HG02798 (cell line): Measurements from ENCODE around the gene DDAH2.

Experiments used
- ATAC-seq: cut with Tn5 transposase; IDR thresholded peaks from one replicate; pipeline ENCODE4 v1.9.1; 2021; ENCODE audit warnings: mild to moderate bottlenecking; ENCODE audit not compliant: unreplicated experiment, poor library complexity

The DDAH2 gene

DNA sequence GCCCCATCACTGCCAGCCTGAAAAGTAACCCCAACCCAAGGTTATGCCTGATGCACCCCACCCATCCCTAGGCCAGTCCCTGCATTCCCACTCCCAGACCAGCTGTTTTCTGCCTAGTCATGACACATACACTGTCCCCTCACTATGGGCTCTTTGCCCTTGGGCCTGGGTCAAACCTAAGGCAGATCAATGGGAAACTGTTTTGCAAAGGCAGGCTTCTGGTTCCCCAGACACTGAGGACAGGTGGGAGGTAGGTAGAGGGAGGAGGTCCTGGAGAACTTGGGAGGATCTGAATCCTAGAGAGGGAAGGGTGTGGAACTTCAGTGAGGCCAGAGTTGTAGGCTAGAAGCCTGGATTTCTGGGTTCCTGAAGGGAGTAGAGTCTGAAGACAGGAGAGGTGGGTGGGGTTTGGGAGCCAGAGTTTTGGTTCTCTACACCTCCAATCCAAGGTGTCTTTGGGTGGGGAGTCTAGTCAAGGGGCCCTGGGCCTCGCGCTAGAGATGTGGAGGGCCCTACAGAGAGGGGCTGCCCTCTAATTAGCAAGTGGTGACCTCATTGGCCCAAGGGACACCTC is 5.2 kb upstream of the DDAH2 start:
- ATAC-seq: no peak

DNA sequence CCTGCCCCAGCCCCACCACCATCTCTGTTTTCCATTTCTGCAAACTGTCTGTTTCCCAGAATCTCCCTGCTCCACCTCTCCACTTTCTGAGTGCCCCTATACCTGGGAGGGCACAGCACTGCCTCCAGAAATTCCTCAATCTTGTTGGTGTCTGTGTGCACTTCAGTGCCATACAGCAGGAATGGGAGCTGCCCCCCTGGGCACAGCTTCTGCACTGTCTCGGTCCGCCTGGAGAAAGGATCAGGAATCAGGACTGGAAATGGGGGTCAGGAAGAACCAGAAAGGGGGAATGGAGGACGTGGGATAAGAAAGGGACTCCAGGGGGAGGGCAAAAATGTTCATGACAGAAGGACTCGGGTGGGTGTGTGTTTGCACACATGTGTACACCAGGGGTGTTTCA is 4.6 kb upstream of the DDAH2 start:
- no peak for ATAC-seq

DNA sequence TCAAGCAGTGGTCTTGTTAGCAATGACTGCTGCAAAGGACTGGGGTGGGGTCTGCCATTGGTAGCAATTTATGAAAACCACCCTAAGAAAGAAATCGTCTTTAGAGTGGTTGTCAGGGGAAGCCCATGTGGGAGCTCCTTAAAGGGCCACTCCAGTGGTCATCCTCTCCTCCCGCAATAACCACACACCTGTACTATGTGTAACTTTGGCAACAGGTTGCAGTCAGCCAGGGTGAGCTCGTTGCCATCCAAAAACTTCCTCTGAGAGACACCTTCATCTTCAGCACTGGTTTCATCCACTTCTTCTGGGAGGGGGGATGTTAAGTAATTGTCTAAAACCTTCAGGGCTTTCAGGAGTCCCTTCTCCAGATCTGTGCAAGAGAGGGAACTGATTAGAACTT is 2.9 kb upstream of the DDAH2 start:
- no peak for ATAC-seq

DNA sequence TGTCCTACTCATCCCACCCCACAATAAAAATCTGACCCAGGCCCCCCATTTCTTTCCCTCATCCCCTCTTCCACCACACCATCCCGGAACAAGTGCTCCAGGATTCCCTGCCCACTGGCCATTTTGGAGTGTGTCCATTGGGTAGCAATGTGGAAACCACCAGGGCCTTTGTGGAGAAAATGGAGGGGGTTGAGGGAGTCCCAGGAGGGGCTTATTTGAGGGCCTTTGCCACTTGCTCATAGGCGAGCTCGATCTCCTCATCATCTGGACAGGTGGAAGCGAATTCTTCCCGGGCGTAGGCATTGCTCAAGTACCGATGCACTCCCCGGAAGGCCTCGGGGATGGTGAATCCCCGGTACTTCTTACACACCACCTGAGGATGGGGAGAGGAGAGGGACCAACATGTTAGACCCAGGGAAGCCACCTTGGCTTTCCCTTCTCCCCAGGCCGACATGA is 1.6 kb upstream of the DDAH2 start:
- no peak for ATAC-seq

DNA sequence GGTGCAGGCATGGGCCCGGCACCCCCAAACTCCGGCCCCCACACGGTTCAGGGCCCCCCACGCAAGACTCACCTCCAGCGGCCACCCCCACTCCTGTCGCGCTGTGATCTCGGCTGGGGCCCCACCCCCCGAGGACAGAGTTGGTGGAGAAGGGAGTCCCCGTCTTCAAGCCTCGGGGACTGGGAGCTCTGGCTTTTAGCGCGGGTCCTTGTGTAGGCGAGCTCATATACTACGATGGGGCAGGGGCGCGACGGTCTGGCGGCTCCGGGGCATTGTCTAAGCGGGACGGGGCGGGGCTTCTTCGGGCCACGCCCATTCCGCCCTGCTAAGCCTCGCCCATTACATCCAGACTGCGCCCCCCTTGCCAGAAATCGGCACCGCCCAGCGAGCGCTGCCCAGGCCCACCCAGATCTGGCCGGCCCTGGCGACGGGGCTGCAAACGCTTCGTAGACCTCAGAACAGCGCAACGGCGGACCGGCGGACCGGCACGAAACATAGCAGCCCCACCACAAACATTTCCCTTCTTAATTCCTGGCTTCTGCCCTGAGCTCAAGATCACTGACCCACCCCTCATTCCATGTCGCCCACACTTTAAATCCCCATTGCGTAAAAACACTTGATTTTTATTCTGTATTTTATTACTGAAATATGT is 1.0 kb upstream of the DDAH2 start:
- no peak for ATAC-seq

DNA sequence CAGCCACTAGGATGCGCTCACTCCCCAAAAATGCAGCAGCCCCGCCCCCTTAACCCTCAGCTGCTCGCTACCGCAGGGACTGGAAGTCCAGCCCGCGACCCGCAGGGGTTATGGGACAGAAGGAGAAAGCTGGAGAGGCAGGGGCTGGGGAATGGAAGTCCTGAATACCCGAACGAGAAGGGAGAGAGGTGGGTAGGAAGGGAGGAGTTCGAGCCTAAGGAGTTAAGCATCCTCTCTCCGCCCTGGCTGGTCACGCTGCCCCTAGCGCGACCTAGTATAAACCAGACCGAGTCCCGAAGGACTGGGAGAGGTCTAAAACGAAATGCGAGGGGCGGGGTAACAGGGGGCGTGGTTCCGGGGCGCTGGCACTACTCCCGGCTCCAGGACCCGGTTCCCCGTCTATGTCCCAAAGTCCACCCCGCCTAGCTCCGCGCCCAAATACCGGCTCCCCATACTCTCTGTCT is 448 bp upstream of the DDAH2 start:
- ATAC-seq: peak; percentile 60

DNA sequence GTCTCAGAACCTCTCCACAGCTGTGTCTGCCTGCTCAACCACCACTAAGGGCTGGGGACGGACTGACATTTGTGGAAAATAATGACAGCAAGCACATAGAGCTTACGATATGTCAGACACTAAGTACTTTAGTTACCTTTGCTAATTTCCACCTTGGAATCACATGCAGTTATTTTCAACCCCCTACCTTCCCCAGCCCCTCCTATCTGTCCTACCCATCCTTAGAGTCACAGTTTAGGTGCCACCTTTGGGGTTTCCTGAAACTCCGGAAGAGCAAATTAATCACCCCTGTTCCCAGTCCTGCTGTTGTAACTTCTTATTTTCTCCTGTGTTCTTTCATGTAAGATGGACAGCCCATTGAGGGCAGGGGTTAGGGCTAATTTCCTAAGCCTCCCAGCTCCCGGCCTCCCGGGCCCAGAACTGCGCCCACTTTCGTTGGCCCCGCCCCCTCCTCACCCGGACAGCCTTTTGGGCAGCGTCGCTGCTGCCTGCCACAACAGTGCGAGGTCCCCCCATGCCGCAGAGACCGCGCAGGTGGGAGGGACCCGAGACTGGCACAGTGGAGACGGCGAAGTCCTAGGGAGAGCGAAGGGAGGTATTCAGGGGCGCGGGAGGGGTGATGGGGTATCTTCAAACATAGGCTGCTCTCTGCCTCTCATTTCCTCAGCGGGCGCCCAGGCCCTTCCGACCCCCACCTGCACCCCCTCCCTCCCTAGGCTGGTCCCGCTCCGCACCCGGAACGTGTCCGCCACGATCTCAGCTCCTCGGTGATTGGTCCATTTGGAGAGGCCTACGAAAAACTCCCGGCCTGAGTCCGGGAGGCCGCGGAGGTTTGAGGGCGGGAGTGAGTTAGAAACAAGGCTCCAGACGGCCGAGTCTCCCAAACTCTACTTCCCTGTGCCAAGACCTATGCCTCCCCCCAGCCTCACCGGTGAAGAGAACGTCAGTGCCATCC is 1.1 kb downstream of the DDAH2 start:
- ATAC-seq: no peak

DNA sequence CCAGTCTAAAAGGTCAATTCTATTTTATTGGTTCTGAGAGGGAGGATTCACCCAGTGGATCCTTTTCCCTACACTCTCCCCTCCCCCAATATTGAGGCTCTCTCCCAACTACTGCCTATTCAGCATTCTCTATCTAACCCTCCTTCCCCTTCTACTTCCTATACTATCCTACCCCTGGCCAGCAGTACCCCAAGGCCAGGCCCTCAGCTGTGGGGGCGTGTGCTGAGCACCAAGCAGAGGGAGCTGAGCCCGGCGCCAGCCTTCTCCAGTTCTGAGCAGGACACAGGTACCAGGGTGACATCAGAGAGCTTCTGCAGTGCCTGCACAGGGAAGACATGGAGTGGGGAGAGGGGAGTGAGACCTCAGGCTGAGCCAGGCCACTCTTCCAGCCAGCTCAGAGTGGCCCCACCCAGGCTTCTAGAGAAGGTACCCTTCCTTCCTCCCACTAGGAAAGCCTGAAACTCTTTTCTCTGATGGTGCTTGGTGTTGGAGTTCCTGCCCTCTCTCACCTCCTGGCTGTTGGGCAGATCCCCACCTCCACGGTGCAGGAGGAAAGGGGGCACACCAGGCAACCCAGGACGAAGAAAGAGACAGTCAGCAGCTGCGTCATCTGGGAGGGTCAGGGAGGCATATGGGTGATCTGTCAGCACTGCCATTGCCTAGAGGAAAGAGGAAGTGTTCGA is 1.9 kb downstream of the DDAH2 start:
- ATAC-seq: no peak

DNA sequence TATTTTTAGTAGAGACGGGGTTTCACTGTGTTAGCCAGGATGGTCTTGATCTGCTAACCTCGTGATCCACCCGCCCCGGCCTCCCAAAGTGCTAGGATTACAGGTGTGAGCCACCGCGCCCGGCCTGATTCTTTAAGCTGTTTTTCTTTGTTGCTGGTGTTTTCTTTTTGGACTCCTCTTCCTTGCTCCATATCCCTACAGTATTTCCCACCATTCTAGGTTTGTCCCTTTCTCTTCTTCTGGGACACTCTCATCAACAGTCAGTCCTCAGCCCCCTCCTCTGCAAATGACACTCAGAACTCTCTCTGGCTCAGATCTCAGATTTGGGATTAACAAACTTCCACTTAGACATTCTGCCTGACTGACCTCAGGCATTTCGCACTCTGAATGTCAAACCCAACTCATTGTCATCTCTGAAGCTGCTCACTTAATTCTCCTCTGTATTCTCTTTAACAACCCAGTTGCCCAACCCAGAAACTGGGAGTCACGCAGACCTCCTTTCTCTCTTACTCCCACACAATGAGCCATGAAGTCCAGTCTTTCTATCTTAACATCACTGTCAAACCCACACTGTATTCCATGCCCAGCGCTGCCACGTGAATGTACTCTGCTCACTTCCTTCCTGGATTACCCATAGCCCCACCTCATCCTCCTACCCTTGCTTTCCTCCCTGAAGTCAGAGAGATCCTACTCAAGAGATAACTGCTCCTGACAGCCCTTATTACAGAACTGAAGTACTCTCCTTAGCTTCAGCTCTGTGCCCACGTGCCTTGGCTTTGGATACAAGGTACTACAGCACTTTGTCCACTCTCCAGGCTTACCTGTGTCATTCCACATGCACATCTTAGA is 3.4 kb downstream of the DDAH2 start:
- ATAC-seq: no peak

DNA sequence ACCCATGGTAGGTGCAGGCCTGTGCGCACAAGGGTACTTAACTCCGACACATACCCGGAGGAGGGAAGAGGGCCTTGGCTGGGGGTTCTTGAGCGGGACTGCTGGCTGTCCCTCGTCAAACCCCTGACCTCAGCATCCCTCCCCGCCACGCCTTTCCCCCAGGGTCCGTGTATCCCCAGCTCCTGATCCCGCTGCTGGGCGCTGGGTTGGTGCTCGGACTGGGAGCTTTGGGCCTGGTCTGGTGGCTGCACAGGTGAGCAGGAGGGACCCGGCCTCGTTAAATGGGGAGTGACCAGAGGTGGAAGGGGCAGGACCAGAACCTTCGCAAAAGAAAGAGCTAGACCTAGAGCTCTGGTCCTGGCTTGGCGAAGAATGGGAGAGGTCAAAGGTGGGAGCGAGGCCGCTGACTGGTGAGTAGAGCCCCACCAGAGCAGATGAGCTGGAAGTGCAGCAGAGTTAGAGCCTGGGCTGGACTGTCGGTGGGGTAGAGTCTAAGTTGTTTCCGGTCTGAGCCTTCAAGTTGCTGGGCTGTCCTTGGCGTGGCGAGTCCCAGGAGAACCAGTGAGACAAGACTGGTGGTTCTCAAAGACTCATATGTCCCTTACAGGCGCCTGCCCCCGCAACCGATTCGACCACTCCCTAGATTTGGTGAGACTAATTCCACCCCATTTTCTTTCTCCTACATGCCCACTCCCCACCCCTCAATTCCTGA is 5.0 kb downstream of the DDAH2 start:
- ATAC-seq: no peak

DNA sequence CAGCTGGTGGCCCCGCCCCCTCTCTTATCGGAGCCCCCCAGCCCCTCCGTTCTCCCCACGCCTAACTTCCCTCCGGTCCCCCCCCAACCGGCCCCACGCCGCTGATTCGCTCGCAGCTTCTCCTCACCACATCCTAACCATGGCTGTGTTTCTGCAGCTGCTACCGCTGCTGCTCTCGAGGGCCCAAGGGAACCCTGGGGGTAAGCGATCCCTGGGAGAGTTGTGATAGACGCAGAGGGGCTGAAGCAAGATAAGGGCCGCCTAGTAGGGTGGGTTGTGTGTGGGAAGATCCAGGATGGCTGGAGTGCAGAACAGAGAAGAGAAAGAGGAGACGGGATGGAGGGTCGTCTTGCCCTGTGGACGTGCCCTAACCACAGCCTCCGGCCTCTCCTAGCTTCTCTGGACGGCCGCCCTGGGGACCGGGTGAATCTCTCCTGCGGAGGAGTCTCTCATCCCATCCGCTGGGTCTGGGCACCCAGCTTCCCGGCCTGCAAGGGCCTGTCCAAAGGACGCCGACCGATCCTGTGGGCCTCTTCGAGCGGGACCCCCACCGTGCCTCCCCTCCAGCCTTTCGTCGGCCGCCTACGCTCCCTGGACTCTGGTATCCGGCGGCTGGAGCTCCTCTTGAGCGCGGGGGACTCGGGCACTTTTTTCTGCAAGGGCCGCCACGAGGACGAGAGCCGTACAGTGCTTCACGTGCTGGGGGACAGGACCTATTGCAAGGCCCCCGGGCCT is 5.7 kb downstream of the DDAH2 start, which contains the start of gene MPIG6B:
MPIG6B (plus strand) TSS at position 129 of the 735 bp plus-strand sequence; CDS start at position 140, 11 bp downstream.
- ATAC-seq: no peak

DNA sequence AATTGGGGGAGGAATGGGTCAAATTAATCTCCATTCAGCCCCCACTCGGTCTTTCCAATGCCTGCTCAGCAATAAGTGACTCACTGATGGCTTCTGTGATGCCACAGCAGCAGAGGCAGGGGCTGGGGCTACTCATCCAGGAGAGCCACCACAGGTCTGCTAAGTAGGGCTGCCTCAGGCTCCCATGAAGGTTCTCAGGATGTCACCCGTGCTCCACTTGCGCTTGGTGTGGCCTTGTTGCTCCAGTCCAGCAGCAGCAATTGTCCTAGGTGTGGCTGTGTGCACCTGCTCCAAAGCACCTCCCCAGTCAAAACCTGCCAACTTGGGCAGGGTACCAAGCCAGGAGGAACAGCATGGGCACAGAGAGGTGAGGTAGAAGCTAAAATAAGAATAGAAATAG is 6.9 kb downstream of the DDAH2 start:
- ATAC-seq: no peak

DNA sequence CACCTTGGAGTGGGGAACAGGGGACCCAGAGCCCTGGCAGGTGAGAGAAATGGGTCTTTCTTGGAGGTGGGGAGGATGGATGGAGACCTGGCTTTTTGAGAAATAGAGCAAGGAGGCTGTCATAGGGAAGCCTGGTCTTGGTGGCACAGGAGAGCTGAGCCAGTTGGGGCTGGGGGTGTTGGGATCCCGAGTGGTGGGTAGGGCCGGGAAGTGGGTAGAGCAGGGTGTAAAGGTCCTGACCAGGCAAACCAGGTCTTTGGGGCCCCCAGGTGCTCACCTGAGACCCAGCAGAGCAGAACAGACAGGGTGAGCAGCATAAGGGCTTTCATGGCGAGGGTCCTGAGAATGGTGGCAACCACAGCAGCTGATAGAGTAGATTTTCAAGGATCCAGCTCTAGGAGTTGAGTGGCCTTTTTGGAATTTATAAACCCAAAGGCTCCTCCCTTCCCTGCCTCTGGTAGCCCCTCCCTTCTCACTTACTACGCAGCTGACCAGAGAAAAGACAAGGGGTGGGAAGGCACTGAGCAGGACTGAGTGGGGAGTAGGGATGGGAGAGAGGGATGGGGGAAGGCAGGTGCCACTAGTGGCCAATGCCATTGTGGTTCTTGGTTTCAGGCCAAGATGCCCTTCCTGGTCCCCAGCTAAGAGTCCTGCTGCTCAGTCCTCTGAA is 7.6 kb downstream of the DDAH2 start, which contains the start of gene LY6G6C:
LY6G6C (minus strand) TSS at position 396 of the 670 bp plus-strand sequence; CDS start at position 329, 67 bp downstream.
- no peak for ATAC-seq

DNA sequence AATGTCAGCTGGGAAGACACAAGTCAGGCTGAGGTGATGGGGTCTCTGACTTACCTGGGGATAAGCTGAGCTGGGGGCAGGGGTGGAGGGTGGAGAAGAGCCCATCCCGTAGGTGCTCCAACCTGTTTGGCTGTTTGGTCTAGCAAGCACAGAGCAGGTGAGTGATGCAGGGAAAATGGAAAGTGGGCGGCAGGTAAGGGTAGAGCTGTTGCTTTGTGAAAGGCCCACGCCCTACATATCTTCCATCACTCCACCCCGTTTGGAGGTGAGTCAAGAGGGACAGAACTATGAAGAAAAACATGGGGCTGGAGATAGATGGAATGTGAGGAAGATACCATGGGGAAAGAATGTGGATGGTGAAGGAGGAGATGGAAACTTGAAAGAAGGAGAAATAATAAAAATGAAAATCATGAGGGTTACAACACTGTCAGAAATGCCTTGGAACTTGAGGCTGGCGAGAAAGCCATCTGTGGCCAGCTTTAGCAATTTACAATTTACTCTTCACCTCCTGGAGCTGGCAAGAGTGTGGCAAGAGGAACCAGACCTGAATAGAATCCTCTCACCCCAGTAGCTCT is 8.8 kb downstream of the DDAH2 start:
- no peak for ATAC-seq

DNA sequence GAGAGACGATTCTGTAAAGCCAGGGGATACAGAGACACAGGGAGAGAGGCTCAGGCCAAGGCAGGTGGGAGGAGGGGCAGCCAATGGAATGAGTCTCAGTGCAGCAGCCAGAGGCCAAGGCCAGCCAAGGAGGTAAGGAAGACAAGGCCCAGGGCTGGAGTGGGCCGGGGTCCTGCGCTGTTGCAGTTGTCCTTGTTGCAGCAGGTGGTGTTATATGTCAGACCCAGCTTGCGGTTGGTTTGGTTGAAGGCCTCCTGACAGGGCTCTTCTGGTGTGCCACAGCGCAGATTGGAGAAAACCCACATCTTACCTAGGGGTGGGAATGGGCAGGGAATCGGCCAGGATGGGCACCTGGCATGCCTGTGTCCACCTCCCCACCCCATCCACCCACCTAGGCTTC is 10.1 kb downstream of the DDAH2 start:
- no peak for ATAC-seq

DNA sequence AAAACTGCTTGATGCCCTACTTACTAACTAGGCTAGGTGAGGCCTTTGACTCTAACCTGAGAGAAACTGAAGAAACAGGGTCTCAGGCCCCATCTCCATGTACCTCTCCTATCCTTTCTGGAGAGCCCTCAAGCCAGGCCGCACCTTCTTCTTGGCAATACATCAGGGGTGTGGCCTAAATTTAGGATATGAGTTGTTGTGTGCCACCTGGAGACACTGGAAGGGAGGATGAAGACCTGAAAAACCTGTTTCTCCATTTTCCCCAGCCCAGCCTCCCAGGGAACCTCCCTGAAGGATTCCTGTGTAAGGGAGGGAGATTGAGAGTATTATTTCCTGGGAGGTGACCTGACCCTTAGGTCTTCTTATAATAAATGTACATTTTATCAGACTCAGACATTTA is 10.8 kb downstream of the DDAH2 start:
- ATAC-seq: no peak

DNA sequence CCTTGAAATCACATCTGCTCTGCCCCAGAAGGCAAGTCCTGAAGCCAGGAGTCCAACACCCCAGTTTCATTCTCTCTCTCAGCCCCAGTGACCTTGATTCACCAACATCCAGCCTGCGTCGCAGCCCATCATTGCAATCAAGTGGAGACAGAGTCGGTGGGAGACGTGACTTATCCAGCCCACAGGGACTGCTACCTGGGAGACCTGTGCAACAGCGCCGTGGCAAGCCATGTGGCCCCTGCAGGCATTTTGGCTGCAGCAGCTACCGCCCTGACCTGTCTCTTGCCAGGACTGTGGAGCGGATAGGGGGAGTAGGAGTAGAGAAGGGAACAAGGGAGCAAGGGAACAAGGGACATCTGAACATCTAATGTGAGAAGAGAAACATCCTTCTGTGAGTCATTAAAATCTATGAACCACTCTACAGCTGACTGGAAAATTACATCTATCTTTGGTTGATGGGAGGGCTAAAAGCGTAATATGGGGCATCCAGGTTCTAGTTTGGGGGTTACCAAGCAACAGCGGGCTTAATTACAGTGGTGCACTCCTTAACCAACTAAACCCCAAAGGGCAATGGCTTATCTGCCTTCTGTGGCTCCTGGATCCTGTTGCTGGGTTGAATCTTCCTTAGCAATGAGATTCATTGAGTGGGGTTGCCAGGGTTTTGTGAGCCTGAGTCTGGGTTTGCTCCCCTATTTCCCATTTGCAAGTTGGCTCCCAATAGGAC is 11.4 kb downstream of the DDAH2 start:
- ATAC-seq: no peak
